Stimulated activated CD4-positive, alpha-beta T cell treated with anti-CD3 and anti-CD28 coated beads, Interleukin-4, amount 100 ng/mL, for 1 hour (primary cell): ENCODE data around the gene SMDT1.
"Not testable (repeated sequence)": the region's sequence is repeated elsewhere in the genome, so short reads cannot be mapped to it uniquely, and the experiment has no call there.

Experiments used
- DNase-seq: peaks from one replicate; pipeline ENCODE4 v3.0.0-alpha.2; 2020

SMDT1 gene

DNA sequence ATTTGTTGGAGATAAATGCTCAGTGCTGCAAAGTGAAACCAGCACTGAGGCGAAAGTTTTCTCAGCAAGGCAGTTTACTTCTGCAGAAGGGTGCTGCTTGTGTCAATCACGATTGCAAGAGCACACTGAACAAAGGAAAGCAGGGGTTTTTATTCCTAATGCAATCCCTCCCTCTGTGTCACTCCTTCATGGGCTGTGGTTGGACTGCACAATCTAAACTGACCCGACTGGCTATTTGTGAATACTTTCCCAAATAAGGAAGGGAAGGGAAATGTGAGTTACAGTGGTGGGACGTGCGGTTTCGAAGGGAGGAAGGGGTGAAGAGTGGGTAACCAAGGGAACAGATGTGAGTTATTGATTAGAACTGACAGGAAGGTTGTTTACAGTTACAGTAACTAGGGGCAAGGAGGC lies 35.9 kb downstream of the SMDT1 start:
- not testable (repeated sequence) for DNase-seq

DNA sequence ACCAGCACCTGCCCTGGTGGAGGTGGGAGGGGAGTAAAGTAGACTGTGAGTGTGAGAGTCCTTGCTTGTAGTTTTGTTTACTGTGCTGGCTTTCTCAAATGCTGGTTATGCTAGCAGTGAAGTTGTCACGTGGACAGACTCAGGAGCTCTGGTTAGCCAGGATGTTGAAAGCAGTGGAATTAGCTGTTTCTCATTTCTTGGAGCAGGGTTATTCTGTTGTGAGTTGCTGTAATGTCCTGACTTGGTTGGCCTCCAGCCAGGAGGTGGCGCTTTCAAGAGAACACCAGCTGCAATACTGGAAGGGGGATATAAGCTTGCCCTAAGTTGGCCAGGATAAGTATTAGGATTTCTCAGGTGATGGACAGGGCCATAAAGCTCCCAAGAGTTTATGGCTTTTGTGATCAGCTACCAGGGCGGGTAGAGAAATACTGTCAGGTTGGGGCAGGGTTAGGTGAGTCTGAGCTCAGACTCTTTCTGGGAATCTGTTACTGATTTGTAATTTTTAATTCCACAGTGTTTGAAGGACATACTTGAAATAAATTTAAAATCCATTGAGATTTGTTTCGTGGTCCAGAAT lies 37.4 kb downstream of the SMDT1 start:
- DNase-seq: no peak

DNA sequence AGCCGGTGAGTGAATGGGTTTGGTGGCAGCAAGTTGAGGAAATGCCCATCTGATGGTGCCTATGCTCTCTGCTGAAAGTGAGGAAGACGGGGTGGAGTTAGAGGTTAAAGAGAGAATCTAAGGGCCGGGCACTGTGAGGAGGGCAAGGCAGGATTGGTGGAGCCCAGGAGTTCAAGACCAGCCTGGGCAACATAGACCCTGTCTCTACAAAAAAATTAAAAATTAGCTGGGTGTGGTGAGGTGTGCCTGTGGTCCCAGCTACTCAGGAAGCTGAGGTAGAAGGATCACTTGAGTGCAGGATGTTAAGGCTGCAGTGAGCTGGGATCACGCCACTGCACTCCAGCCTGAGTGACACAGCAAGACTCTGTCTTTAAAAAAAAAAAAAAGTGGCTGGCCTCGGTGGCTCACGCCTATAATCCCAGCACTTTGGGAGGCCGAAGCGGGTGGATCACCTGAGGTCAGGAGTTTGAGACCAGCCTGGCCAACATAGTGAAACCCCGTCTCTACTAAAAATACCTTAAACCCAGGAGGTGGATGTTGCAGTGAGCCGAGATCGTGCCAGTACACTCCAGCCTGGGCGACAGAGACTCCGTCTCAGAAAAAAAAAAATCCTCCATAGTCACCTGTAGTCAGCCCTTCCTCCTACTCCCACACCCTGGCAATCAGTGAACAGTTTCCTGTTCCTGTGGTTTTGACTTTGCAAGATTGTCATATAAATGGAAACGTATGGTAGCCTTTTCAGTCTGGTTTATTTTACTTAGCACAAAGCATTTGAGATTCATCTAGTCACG lies 40.9 kb downstream of the SMDT1 start:
- DNase-seq: peak; percentile 34

DNA sequence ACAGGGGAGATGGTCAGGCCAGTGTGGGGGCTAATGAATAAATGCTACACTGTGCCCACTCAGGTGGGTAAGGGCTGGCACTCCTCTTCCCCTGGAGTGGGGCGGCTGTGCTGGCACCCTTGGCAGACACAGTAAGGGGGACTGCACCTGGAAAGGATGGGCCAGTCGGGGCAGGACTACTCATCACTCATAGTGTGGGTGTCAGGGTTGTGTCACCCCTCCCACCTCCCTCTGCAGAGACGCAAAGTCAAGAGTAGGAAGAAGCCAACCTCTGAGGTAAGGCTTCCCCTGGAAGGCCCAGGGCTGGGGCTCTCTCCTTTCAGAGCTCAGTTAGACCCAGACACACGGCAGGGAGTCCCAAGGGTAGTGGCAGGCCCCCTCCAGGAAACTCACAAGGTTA lies 44.0 kb downstream of the SMDT1 start:
- not testable (repeated sequence) for DNase-seq

DNA sequence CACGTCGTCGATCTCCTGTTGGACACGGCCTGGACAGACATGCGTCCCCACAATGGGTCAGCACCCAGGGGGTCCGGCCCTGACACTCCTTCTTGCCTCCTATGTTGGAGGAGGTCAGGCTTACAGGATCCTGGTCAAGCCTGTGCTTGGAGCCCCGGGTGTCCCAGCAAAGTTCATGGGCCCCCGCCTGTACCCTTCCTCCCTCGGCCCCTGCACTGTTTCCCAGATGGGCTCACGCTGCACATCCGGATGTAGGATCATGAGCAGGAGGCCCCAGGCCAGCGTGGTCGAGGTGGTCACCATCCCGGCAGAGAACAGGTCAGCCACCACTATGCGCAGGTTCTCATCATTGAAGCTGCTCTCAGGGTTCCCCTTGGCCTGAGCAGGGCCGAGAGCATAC lies 48.1 kb downstream of the SMDT1 start:
- DNase-seq: no peak

DNA sequence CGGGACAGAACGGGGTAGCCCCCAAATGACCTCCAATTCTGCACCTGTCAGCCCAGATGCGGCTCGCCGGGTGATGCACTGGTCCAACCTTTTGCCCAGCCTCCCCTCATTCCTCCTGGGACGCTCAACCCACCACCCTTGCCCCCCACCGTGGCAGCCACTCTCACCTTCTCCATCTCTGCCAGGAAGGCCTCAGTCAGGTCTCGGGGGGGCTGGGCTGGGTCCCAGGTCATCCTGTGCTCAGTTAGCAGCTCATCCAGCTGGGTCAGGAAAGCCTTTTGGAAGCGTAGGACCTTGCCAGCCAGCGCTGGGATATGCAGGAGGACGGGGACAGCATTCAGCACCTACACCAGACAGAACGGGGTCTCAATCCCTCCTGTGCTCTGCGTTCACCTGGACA lies 48.5 kb downstream of the SMDT1 start:
- DNase-seq: not testable (repeated sequence)

DNA sequence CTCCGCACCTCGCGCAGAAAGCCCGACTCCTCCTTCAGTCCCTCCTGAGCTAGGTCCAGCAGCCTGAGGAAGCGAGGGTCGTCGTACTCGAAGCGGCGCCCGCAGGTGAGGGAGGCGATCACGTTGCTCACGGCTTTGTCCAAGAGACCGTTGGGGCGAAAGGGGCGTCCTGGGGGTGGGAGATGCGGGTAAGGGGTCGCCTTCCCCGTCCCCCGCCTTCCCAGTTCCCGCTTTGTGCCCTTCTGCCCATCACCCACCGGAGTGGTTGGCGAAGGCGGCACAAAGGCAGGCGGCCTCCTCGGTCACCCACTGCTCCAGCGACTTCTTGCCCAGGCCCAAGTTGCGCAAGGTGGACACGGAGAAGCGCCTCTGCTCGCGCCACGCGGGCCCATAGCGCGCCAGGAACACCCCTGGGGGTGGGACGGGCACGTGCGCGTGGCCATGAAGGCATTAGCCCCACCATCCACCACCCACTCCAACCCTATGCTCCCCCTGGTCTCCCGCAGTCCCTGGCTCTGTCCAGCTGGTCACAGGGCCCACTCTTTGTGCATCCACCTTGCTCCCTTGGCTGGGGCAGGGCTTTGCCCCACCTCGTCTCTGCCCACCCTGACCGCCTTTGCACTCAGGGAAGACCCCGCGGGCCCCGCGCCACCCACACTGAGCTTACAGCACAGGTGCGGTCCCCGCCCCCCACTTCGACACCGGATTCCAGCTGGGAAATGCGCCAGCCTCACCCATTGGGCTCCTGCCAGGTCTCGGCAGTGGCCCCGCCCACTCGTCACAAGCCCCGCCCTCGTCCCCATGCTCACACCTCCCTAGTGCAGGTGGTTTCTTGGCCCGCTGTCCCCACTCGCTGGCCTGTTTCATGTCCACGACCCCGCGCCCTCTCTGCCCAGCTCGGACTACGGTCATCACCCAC lies 49.5 kb downstream of the SMDT1 start:
- not testable (repeated sequence) for DNase-seq

DNA sequence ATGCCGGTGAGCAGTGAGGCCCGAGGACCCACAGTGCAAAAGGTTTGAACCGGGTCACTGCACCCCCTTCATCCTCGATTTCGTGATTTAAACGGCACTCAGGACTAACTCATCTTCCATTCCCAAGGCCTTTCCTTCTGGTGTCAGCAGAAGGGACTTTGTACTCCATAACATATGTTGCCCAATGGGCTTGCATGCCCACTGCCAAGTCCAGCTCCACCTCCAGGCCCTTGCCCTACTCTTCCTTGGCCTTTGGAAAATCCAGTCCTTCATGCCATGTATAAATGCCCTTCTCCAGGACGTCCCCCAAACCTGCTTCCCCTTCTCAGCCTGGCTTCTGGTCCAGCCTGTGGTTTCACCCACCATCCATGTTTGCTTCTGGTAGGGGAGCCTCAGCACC lies 50.7 kb downstream of the SMDT1 start:
- not testable (repeated sequence) for DNase-seq

DNA sequence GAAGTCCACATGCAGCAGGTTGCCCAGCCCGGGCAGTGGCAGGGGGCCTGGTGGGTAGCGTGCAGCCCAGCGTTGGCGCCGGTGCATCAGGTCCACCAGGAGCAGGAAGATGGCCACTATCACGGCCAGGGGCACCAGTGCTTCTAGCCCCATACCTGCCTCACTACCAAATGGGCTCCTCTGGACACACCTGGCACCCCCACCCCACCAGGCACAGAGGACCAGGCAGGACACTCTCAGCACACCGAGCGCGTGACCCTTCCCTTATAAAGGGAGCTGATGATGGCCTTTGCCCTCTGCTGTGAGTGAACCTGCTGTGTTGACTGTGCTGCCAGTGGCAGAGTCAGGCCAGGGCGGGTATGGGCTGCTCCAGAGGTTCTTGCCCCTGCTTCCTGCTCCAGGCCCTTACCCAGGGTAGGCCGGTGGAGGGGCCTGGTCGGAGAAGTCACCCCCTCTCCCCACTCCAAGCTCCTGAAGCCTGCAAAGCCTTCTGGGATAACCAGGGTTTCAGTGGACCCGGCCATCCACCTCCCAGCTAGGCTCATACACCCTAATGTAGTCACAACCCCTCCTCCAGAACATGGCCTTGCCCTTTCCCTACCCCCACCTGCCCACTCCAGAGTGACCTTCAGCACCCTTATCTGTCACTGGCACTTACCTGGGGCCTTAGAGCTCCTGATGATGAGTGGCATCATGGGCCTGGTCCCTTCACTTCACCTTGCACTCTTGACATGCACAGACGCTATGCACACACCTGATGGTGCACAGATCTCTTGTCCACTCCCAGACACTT lies 51.3 kb downstream of the SMDT1 start, which contains the start of gene CYP2D6:
Gene CYP2D6 (minus strand): TSS at position 172 of the 793 bp plus-strand sequence. CDS start 19 bp downstream, at position 153.
- DNase-seq: not testable (repeated sequence)

DNA sequence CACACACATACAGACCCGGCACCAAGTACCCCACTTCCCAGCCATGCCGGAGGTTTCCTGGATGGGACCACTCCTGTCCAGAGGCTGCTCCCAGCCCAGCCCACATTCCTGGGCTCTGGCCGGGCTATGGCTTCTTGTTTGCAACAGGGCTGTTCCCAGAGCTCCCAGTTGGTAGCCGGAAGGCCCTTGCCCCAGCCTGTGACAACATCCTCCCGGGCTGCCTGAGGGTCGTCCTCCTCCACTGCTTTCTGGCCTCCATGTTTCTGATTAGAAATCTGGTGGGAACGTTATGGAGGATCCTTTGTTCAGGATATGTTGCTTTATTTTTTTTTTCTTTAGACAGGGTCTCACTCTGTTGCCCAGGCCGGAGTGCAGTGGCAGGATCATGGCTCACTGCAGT lies 52.1 kb downstream of the SMDT1 start:
- no peak for DNase-seq

DNA sequence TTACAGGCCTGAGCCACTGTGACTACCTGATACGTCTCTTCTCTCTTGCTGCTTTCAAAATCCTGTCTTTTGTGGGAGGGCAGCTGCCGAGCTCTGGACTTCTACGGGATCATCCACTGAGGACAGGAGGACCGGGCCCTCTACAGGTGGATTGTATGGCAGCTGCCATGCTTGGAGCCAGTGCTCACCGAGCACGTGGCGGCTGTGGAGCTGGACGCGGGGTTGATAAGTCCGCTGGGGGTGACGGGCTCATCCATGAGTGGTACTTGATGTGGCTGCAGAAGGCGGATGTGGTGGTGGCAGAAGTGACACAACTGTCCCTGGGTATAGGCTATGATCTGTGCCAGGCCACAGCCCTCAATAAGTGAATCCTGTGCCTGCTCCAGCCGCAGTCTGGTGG lies 53.0 kb downstream of the SMDT1 start:
- no peak for DNase-seq
